ENCODE measurements around the gene CLMN. TPM values are rescaled to one million over a fixed set of nuclear protein-coding genes. Genes with fewer than 3 reads are reported as not detected.

Gene CLMN
- polyA plus RNA-seq, 3 donors, result 22.0 to 33.7 (median 23.2) TPM

GRCh38 chr14:95258156-95258555 lies 61.6 kb downstream of the CLMN start:
- Histone ChIP-seq H3K36me3 (replicated peaks in 1 of 2; ENCODE audit: control insufficient read depth in 1 of 2, insufficient read depth in 2 of 2, low read length in 2 of 2) (no peaks in the 10 kb centered on the region), H3K4me1 (ENCODE audit: control insufficient read depth in 1 of 2, insufficient read depth in 2 of 2, low read length in 2 of 2) (peaks cover 25% of the 10 kb centered on the region in 2 donors), H3K4me2 (replicated peaks; ENCODE audit: extremely low read depth, low read length, poor library complexity, severe bottlenecking) (no peak overlapping the region), H3K4me3 (replicated peaks in 1 of 3; ENCODE audit: low read depth in 2 of 3, low read length in 3 of 3) (no peak overlapping the region), H3K27me3 (ENCODE audit: control insufficient read depth in 2 of 2, insufficient read depth in 2 of 2, low read length in 2 of 2) (no peaks in the 10 kb centered on the region), H2AFZ (ENCODE audit: insufficient read depth, low read depth, low read length, poor library complexity, severe bottlenecking) (no peak overlapping the region), H3K9me3 (replicated peaks in 1 of 2; ENCODE audit: control insufficient read depth in 1 of 2, insufficient read depth in 1 of 2, low read length in 2 of 2) (no peaks in the 10 kb centered on the region), H4K20me1 (ENCODE audit: insufficient read depth, low read length) (peaks cover 67% of the 10 kb centered on the region), H3K9ac (ENCODE audit: insufficient read depth, low read length, poor library complexity, severe bottlenecking) (no peak overlapping the region), H3K79me2 (ENCODE audit: insufficient read depth, low read length) (no peaks in the 10 kb centered on the region), H3K27ac (ENCODE audit: low read depth in 1 of 2, low read length in 2 of 2) (no peak overlapping the region)
- whole genome bisulfite sequencing (ENCODE audit: insufficient coverage), result 90% methylated on average over 2 of the region's 2 CpGs
- Mint-ChIP-seq H3K4me1 (peaks cover 36% of the 10 kb centered on the region), H3K4me3 (no peak overlapping the region), H3K9me3 (peaks cover 0 to 3% (median 0%) of the 10 kb centered on the region in 7 donors), H3K27ac (no peak overlapping the region), H3K27me3 (ENCODE audit: low read depth in 3 of 3) (peaks cover 0 to 7% (median 2%) of the 10 kb centered on the region in 3 donors), H3K36me3 (peaks cover 0 to 5% of the 10 kb centered on the region in 2 donors)
- TF ChIP-seq, protein P1, sequence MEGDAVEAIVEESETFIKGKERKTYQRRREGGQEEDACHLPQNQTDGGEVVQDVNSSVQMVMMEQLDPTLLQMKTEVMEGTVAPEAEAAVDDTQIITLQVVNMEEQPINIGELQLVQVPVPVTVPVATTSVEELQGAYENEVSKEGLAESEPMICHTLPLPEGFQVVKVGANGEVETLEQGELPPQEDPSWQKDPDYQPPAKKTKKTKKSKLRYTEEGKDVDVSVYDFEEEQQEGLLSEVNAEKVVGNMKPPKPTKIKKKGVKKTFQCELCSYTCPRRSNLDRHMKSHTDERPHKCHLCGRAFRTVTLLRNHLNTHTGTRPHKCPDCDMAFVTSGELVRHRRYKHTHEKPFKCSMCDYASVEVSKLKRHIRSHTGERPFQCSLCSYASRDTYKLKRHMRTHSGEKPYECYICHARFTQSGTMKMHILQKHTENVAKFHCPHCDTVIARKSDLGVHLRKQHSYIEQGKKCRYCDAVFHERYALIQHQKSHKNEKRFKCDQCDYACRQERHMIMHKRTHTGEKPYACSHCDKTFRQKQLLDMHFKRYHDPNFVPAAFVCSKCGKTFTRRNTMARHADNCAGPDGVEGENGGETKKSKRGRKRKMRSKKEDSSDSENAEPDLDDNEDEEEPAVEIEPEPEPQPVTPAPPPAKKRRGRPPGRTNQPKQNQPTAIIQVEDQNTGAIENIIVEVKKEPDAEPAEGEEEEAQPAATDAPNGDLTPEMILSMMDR (IDR thresholded peaks at IDR 0.05), result no peak
- DNase-seq, result no peak
- intact Hi-C loops (cut with micrococcal nuclease), result no loop called here

- H3K9ac ChIP-seq (ENCODE audit: insufficient read depth, low read length, poor library complexity, severe bottlenecking), result no peak overlapping the region
- no peak overlapping the region for H3K4me3 ChIP-seq (replicated peaks in 1 of 3; ENCODE audit: low read depth in 2 of 3, low read length in 3 of 3)
- TF ChIP-seq, protein P1 (IDR thresholded peaks at IDR 0.05), result no peak
- no peak overlapping the region for H2AFZ ChIP-seq (ENCODE audit: insufficient read depth, low read depth, low read length, poor library complexity, severe bottlenecking)
- WGBS (ENCODE audit: insufficient coverage), result 97% methylated on average over 10 of the region's 11 CpGs
- H3K9me3 Mint-ChIP-seq, result peaks cover 0 to 3% (median 0%) of the 10 kb centered on the region in 7 donors
- H3K27ac ChIP-seq (ENCODE audit: low read depth in 1 of 2, low read length in 2 of 2), result no peak overlapping the region
- H3K4me2 ChIP-seq (replicated peaks; ENCODE audit: extremely low read depth, low read length, poor library complexity, severe bottlenecking), result no peak overlapping the region
- H3K36me3 ChIP-seq (replicated peaks in 1 of 2; ENCODE audit: control insufficient read depth in 1 of 2, insufficient read depth in 2 of 2, low read length in 2 of 2), result no peaks in the 10 kb centered on the region
- intact Hi-C loops (cut with micrococcal nuclease), result no loop called here
- peaks cover 0 to 5% (median 2%) of the 10 kb centered on the region in 3 donors for H3K27me3 Mint-ChIP-seq (ENCODE audit: low read depth in 3 of 3)
- no peaks in the 10 kb centered on the region for H3K27me3 ChIP-seq (ENCODE audit: control insufficient read depth in 2 of 2, insufficient read depth in 2 of 2, low read length in 2 of 2)
- H3K79me2 ChIP-seq (ENCODE audit: insufficient read depth, low read length), result no peaks in the 10 kb centered on the region
- peaks cover 41% of the 10 kb centered on the region for H3K4me1 Mint-ChIP-seq
- H3K4me3 Mint-ChIP-seq, result no peak overlapping the region
- peaks cover 25 to 28% of the 10 kb centered on the region in 2 donors for H3K4me1 ChIP-seq (ENCODE audit: control insufficient read depth in 1 of 2, insufficient read depth in 2 of 2, low read length in 2 of 2)
- H4K20me1 ChIP-seq (ENCODE audit: insufficient read depth, low read length), result peaks cover 70% of the 10 kb centered on the region
- no peaks in the 10 kb centered on the region for H3K9me3 ChIP-seq (replicated peaks in 1 of 2; ENCODE audit: control insufficient read depth in 1 of 2, insufficient read depth in 1 of 2, low read length in 2 of 2)
- H3K36me3 Mint-ChIP-seq, result peaks cover 0 to 6% of the 10 kb centered on the region in 2 donors
- H3K27ac Mint-ChIP-seq, result no peak overlapping the region
- DNase-seq, result no peak
These were observed 62.2 kb downstream of the CLMN start for GRCh38 chr14:95257521-95257920.
